Measurements from ENCODE around the gene CYTL1. TPM values are rescaled to one million over a fixed set of nuclear protein-coding genes. Genes with fewer than 3 reads are reported as not detected.

The CYTL1 gene
- total and polyA plus RNA-seq, 2 of the 4 experiments (the other 2 are of a cell fraction), result 1.3 to 7.4 TPM

- H3K4me1 ChIP-seq (ENCODE audit: control insufficient read depth, insufficient read depth, low read length), result no peaks in the 10 kb centered on the region; the same call in 1 of the 2 replicates
- no peak overlapping the region for H3K4ac ChIP-seq (ENCODE audit: low read depth, low read length)
- H3K18ac ChIP-seq (ENCODE audit: low read depth, low read length), result no peak overlapping the region
- 38% methylated on average over 2 of the region's 3 CpGs; no CpG with 5 or more reads in 1 of the 2 experiments for WGBS, 2 experiments (ENCODE audit: extremely low coverage in 2 of 2, insufficient read length in 1 of 2)
- H2BK15ac ChIP-seq (ENCODE audit: low read depth, low read length), result no peak overlapping the region
- dilution Hi-C loops (cut with HindIII; ENCODE audit: low sequenced_read_pairs, unreplicated experiment) (no loop called here), in situ Hi-C loops (cut with MboI; ENCODE audit: low sequenced_read_pairs) (no loop called here), intact Hi-C loops (cut with micrococcal nuclease) (no loop called here)
- TF ChIP-seq RAD21 (IDR thresholded peaks at IDR 0.05; ENCODE audit: low read length) (no peak), POLR2A (IDR thresholded peaks at IDR 0.05; ENCODE audit: low read depth, low read length) (no peak), FOS (IDR thresholded peaks at IDR 0.05; ENCODE audit: low read depth, low read length) (no peak), CEBPB (IDR thresholded peaks at IDR 0.05; ENCODE audit: low read depth, low read length) (no peak), USF2 (IDR thresholded peaks at IDR 0.05; ENCODE audit: low read depth, low read length) (no peak), RCOR1 (IDR thresholded peaks at IDR 0.05; ENCODE audit: insufficient replicate concordance, low read length) (no peak), BHLHE40 (IDR thresholded peaks at IDR 0.05; ENCODE audit: low read depth, low read length) (no peak), SMC3 (IDR thresholded peaks at IDR 0.05; ENCODE audit: low read depth, low read length) (no peak), MAFK (IDR thresholded peaks at IDR 0.05; ENCODE audit: low read depth, low read length) (no peak), CHD1 (IDR thresholded peaks at IDR 0.05; ENCODE audit: low read depth, low read length) (no peak), MXI1 (IDR thresholded peaks at IDR 0.05; ENCODE audit: borderline replicate concordance, low read depth, low read length) (no peak), MAZ (IDR thresholded peaks at IDR 0.05; ENCODE audit: borderline replicate concordance, low read depth, low read length) (no peak), NFE2L2 (IDR thresholded peaks at IDR 0.05; ENCODE audit: low read depth, low read length) (no peak), ELK1 (IDR thresholded peaks at IDR 0.05; ENCODE audit: borderline replicate concordance, low read depth, low read length) (no peak), RFX5 (IDR thresholded peaks at IDR 0.05; ENCODE audit: low read depth, low read length) (no peak)
- TF ChIP-seq, protein P1, sequence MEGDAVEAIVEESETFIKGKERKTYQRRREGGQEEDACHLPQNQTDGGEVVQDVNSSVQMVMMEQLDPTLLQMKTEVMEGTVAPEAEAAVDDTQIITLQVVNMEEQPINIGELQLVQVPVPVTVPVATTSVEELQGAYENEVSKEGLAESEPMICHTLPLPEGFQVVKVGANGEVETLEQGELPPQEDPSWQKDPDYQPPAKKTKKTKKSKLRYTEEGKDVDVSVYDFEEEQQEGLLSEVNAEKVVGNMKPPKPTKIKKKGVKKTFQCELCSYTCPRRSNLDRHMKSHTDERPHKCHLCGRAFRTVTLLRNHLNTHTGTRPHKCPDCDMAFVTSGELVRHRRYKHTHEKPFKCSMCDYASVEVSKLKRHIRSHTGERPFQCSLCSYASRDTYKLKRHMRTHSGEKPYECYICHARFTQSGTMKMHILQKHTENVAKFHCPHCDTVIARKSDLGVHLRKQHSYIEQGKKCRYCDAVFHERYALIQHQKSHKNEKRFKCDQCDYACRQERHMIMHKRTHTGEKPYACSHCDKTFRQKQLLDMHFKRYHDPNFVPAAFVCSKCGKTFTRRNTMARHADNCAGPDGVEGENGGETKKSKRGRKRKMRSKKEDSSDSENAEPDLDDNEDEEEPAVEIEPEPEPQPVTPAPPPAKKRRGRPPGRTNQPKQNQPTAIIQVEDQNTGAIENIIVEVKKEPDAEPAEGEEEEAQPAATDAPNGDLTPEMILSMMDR (conservative IDR thresholded peaks at IDR 0.05; ENCODE audit: low read depth, low read length), result no peak
- peaks cover 4% of the 10 kb centered on the region; the same call in 1 of the 2 replicates for H3K9me3 ChIP-seq (ENCODE audit: control insufficient read depth, insufficient read depth, low read length)
- no peak overlapping the region for H2BK5ac ChIP-seq (ENCODE audit: low read depth, low read length, poor library complexity, severe bottlenecking)
- ChIA-PET POLR2A (ENCODE audit: unreplicated experiment) (no interaction called here), CTCF (no interaction called here)
- BruUV-seq (replicated peaks), result no TSS peak
- H3K36me3 ChIP-seq (ENCODE audit: control insufficient read depth, insufficient read depth, low read length), result no peaks in the 10 kb centered on the region
- no peak overlapping the region for H3K4me2 ChIP-seq (ENCODE audit: low read depth, low read length)
- no peak overlapping the region for H4K5ac ChIP-seq (ENCODE audit: low read depth, low read length)
- no peak overlapping the region for H2AFZ ChIP-seq (replicated peaks; ENCODE audit: low read length, poor library complexity)
- H4K91ac ChIP-seq (ENCODE audit: insufficient read depth, low read depth, low read length), result no peak overlapping the region
- no peak overlapping the region for H3K14ac ChIP-seq (replicated peaks; ENCODE audit: low read depth, low read length)
- DNase-seq (no peak), ATAC-seq (ENCODE audit: low read depth) (no peak)
- H4K20me1 ChIP-seq (ENCODE audit: insufficient read depth, low read length), result no peaks in the 10 kb centered on the region
- H3K4me3 ChIP-seq (ENCODE audit: insufficient read depth, low read depth, low read length), result no peak overlapping the region
- no peak overlapping the region for H3K23ac ChIP-seq (ENCODE audit: low read depth, low read length)
- no peak overlapping the region for H3K56ac ChIP-seq (ENCODE audit: extremely low read depth, insufficient read depth, low read length)
- no peak overlapping the region for H2BK20ac ChIP-seq (ENCODE audit: low read depth, low read length)
- H3K27ac ChIP-seq (ENCODE audit: insufficient read depth, low read length), result no peak overlapping the region
- no peaks in the 10 kb centered on the region for H3K9me1 ChIP-seq (ENCODE audit: insufficient read depth, low read length)
- H3K27me3 ChIP-seq (ENCODE audit: control insufficient read depth, insufficient read depth, low read length), result peaks cover 33% of the 10 kb centered on the region
- H4K8ac ChIP-seq (ENCODE audit: low read depth in 2 of 2, low read length in 2 of 2), result no peak overlapping the region
- H2AK9ac ChIP-seq (replicated peaks; ENCODE audit: low read depth, low read length, poor library complexity), result no peak overlapping the region
- H2BK120ac ChIP-seq (ENCODE audit: low read depth, low read length), result no peak overlapping the region
- no peak overlapping the region for H2AK5ac ChIP-seq (ENCODE audit: low read depth, low read length)
- no peaks in the 10 kb centered on the region for H3K79me1 ChIP-seq (ENCODE audit: low read depth in 1 of 2, low read length in 2 of 2)
- no peak overlapping the region for H3K9ac ChIP-seq (ENCODE audit: low read depth, low read length)
Observed at GRCh38 chr4:5009796-5010195, 9.5 kb downstream of the CYTL1 start.
